T-cell (primary cell): ENCODE measurements around the gene BICD1. TPM values are rescaled to one million over a fixed set of nuclear protein-coding genes. Genes with fewer than 3 reads are reported as not detected.

Experiments
- ATAC-seq, 4 experiments: fragments of 200-7000 bp in 3 of 4; fragments of 150-1000 bp in 1 of 4; cut with Tn5 transposase; replicated peaks in 1 of 4; 1 replicate in 3 of 4; 2 replicates in 1 of 4; pipeline ENCODE4 v1.10.0; 2021; ENCODE audit warnings: moderate library complexity in 3 of 4, mild to moderate bottlenecking in 2 of 4, moderate number of reproducible peaks in 1 of 4
- CTCF ChIA-PET, 2 donors: fragments of 300-600 bp; sonication (Branson Sonifier 250); formaldehyde crosslinking; loops; one replicate each; lab custom pipeline; 2022; ENCODE audit warnings: antibody characterized with exemption in 2 of 2; lab: Charles Lee
- POLR2A ChIA-PET, 2 donors: fragments of 300-600 bp; sonication (Branson Sonifier 250); formaldehyde crosslinking; loops; one replicate each; lab custom pipeline; 2022; ENCODE audit warnings: antibody characterized with exemption in 2 of 2; lab: Charles Lee
- DNase-seq, 35 experiments: peaks; one replicate each; pipeline versions ENCODE4 v3.0.0 to v3.0.0-alpha.2; 2013 to 2023
- H3K27ac ChIP-seq: one replicate; pipeline ENCODE4 v1.5.1; 2013; ENCODE audit warnings: low read length
- H3K27me3 ChIP-seq, 2 experiments: replicated peaks in 1 of 2; 1 replicate in 1 of 2; 2 replicates in 1 of 2; pipeline versions ENCODE4 v1.6.1 to v1.7.0; 2013; ENCODE audit warnings: low read length in 1 of 2, mixed read lengths in 1 of 2; ENCODE audit not compliant: control insufficient read depth in 2 of 2, insufficient read depth in 2 of 2; ENCODE audit errors: extremely low read depth in 1 of 2
- H3K36me3 ChIP-seq, 2 donors: 1 replicate in 1 of 2; 2 replicates in 1 of 2; pipeline versions ENCODE4 v1.6.1 to v1.7.0; 2013; ENCODE audit warnings: low read length in 1 of 2; ENCODE audit not compliant: control insufficient read depth in 2 of 2, insufficient read depth in 1 of 2; ENCODE audit errors: extremely low read depth in 1 of 2
- H3K4me1 ChIP-seq, 2 experiments: 1 replicate in 1 of 2; 2 replicates in 1 of 2; pipeline versions ENCODE4 v1.6.1 to v1.7.0; 2013; ENCODE audit warnings: low read length in 2 of 2, mixed read lengths in 1 of 2; ENCODE audit not compliant: insufficient read depth in 2 of 2, control insufficient read depth in 1 of 2; ENCODE audit errors: extremely low read depth in 1 of 2
- H3K4me3 ChIP-seq, 2 donors: 1 replicate in 1 of 2; 2 replicates in 1 of 2; pipeline versions ENCODE4 v1.5.1 to v1.7.0; 2013; ENCODE audit warnings: mild to moderate bottlenecking in 2 of 2, low read length in 1 of 2, moderate library complexity in 1 of 2; ENCODE audit not compliant: control insufficient read depth in 1 of 2; ENCODE audit errors: extremely low read depth in 1 of 2
- H3K9me3 ChIP-seq: 2 replicates; pipeline ENCODE4 v1.7.0; 2013
- H3K27ac Mint-ChIP-seq, 2 donors: one replicate each; pipeline ENCODE4 v1.8.0; 2020 to 2021; ENCODE audit warnings: mild to moderate bottlenecking in 2 of 2, mixed read lengths in 2 of 2
- H3K27me3 Mint-ChIP-seq, 2 donors: one replicate each; pipeline ENCODE4 v1.8.0; 2021 to 2022; ENCODE audit warnings: mixed read lengths in 2 of 2
- H3K36me3 Mint-ChIP-seq: one replicate; pipeline ENCODE4 v1.8.0; 2021; ENCODE audit warnings: mixed read lengths
- H3K4me1 Mint-ChIP-seq, 3 donors: one replicate each; pipeline ENCODE4 v1.8.0; 2020 to 2022; ENCODE audit warnings: mixed read lengths in 3 of 3, mild to moderate bottlenecking in 1 of 3
- H3K4me3 Mint-ChIP-seq, 3 donors: one replicate each; pipeline ENCODE4 v1.8.0; 2020 to 2022; ENCODE audit warnings: mild to moderate bottlenecking in 3 of 3, mixed read lengths in 3 of 3, moderate library complexity in 3 of 3
- H3K9me3 Mint-ChIP-seq, 3 donors: one replicate each; pipeline ENCODE4 v1.8.0; 2020 to 2022; ENCODE audit warnings: mixed read lengths in 3 of 3
- WGBS: methylation state at CpG from one replicate; pipeline ENCODE4 v1.1.5; 2013; ENCODE audit warnings: missing lambda C conversion rate; ENCODE audit not compliant: insufficient coverage; 5-methylcytosine and 5-hydroxymethylcytosine counted together
- total RNA-seq, 35 experiments: library from RNA in 6 of 35; stranded (reverse) in 6 of 35; fragments of 120-200 nt in 1 of 35; gene quantifications; one replicate each; pipeline versions ENCODE4 v1.2.1 to v1.2.4 and lab custom pipeline; 2013 to 2026

The BICD1 gene
- total RNA-seq, 5 donors from 2014 or later (not counting 1 experiment from before 2014, with no cell fraction given) = 17.2 to 19.6 (median 19.1) TPM

- Histone ChIP-seq H3K9me3 (no peaks in the 10 kb centered on the region), H3K36me3 (no peaks in the 10 kb centered on the region), H3K4me3 (no peak overlapping the region), H3K27ac (no peak overlapping the region), H3K27me3 (no peaks in the 10 kb centered on the region), H3K4me1 (no peaks in the 10 kb centered on the region)
- H3K27me3 Mint-ChIP-seq = no peaks in the 10 kb centered on the region
- WGBS = 80% methylated on average over 1 of the region's 2 CpGs
- no peaks in the 10 kb centered on the region for H3K9me3 Mint-ChIP-seq
- ATAC-seq (no peak), DNase-seq (no peak)
- ChIA-PET CTCF (no interaction called here), POLR2A (no interaction called here)
- peaks cover 0 to 2% (median 0%) of the 10 kb centered on the region in 3 donors for H3K4me1 Mint-ChIP-seq
- H3K4me3 Mint-ChIP-seq = no peak overlapping the region
- peaks cover 14% of the 10 kb centered on the region for H3K36me3 Mint-ChIP-seq
- H3K27ac Mint-ChIP-seq = no peak overlapping the region
Observed at GRCh38 chr12:32249777-32250176, 143.1 kb downstream of the BICD1 start.

- no peak overlapping the region for H3K27ac Mint-ChIP-seq
- POLR2A ChIA-PET = interaction anchor here (0.5 to 0.6 kb wide), 3 partner anchors 43 to 967 kb away, joined by 3 to 9 read pairs (median 9); no protein-coding TSS in a partner anchor
- no peak overlapping the region for H3K27ac ChIP-seq
- no peaks in the 10 kb centered on the region for H3K36me3 ChIP-seq
- no peaks in the 10 kb centered on the region for H3K4me1 ChIP-seq
- peaks cover 3 to 4% (median 3%) of the 10 kb centered on the region in 3 donors for H3K4me1 Mint-ChIP-seq
- H3K9me3 ChIP-seq = no peaks in the 10 kb centered on the region
- no peaks in the 10 kb centered on the region for H3K9me3 Mint-ChIP-seq
- no peak overlapping the region for H3K4me3 ChIP-seq
- 89% methylated on average over 3 of the region's 13 CpGs for WGBS
- H3K36me3 Mint-ChIP-seq = peaks cover 20% of the 10 kb centered on the region
- no peak for ATAC-seq
- no peaks in the 10 kb centered on the region for H3K27me3 ChIP-seq
- no peaks in the 10 kb centered on the region for H3K27me3 Mint-ChIP-seq
- CTCF ChIA-PET = interaction anchor here (0.5 to 0.8 kb wide), 2 partner anchors 10 to 13 kb away, joined by 4 to 7 read pairs; no protein-coding TSS in a partner anchor
- no peak overlapping the region for H3K4me3 Mint-ChIP-seq
- DNase-seq = no peak
Observed at GRCh38 chr12:32252199-32253073, 145.8 kb downstream of the BICD1 start.

DNA sequence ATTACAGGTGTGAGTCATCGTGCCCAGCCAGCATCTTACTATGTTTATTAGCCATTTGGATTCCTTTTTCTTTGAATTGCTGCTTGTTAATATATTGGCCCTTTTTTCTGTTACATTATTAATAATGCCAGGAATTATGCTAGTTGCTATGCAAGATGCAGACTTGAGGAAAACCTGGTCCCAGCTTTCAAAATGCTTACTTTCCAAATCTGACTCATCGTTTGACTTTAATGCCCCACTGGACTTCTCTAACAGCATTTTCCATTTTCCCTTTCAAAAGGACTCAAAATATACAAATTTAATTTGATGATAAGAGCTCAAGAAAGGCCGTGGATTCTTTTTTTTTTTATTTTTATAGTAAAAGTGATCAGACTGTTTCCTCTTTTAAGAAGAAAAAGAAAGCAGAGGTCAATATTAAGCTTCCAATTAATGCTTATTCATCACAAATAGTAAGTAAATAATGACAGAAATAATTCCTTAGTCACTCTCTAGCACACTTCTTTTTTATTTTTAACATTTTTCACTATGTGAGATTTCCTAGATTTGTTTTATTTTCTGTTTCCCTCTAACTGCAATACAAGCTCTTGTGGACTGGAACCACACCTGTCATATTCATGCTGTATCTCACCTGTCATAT, 146.6 kb downstream of the BICD1 start:
- no peaks in the 10 kb centered on the region for H3K4me1 ChIP-seq
- WGBS = no CpG with 5 or more reads among the region's 3 CpGs
- H3K27ac ChIP-seq = no peak overlapping the region
- CTCF ChIA-PET = interaction anchor here in 1 of 2 donors (0.8 kb wide), 1 partner anchor 9 kb away, joined by 4 read pairs; no protein-coding TSS in a partner anchor
- H3K27me3 ChIP-seq = no peaks in the 10 kb centered on the region
- no peak for DNase-seq
- POLR2A ChIA-PET = interaction anchor here (0.5 to 0.6 kb wide), 3 partner anchors 42 to 968 kb away, joined by 3 to 9 read pairs (median 9); no protein-coding TSS in a partner anchor
- Mint-ChIP-seq H3K4me3 (no peak overlapping the region), H3K4me1 (peaks cover 3 to 5% (median 4%) of the 10 kb centered on the region in 3 donors), H3K9me3 (no peaks in the 10 kb centered on the region), H3K27ac (no peak overlapping the region), H3K36me3 (peaks cover 21% of the 10 kb centered on the region), H3K27me3 (no peaks in the 10 kb centered on the region)
- no peak overlapping the region for H3K4me3 ChIP-seq
- no peaks in the 10 kb centered on the region for H3K36me3 ChIP-seq
- no peak for ATAC-seq
- no peaks in the 10 kb centered on the region for H3K9me3 ChIP-seq

GRCh38 chr12:32254260-32254956, 147.8 kb downstream of the BICD1 start:
- ChIA-PET POLR2A (no interaction called here), CTCF (no interaction called here)
- Histone ChIP-seq H3K9me3 (no peaks in the 10 kb centered on the region), H3K36me3 (no peaks in the 10 kb centered on the region), H3K27ac (no peak overlapping the region), H3K4me1 (no peaks in the 10 kb centered on the region), H3K4me3 (no peak overlapping the region), H3K27me3 (no peaks in the 10 kb centered on the region)
- H3K4me1 Mint-ChIP-seq = peaks cover 5 to 6% (median 6%) of the 10 kb centered on the region in 3 donors
- H3K4me3 Mint-ChIP-seq = no peak overlapping the region
- H3K36me3 Mint-ChIP-seq = peaks cover 26% of the 10 kb centered on the region
- H3K27me3 Mint-ChIP-seq = no peaks in the 10 kb centered on the region
- no peaks in the 10 kb centered on the region for H3K9me3 Mint-ChIP-seq
- ATAC-seq = no peak
- no peak overlapping the region for H3K27ac Mint-ChIP-seq
- WGBS = 87% methylated on average over 3 of the region's 6 CpGs
- DNase-seq = no peak

GRCh38 chr12:32255588-32255987, 148.9 kb downstream of the BICD1 start:
- Mint-ChIP-seq H3K27me3 (no peaks in the 10 kb centered on the region), H3K9me3 (no peaks in the 10 kb centered on the region), H3K4me1 (peaks cover 5 to 10% (median 6%) of the 10 kb centered on the region in 3 donors), H3K27ac (no peak overlapping the region), H3K36me3 (peaks cover 32% of the 10 kb centered on the region), H3K4me3 (no peak overlapping the region)
- POLR2A ChIA-PET = no interaction called here
- DNase-seq (no peak), ATAC-seq (no peak)
- H3K9me3 ChIP-seq = no peaks in the 10 kb centered on the region
- 100% methylated on average over 1 of the region's 4 CpGs for WGBS
- CTCF ChIA-PET = no interaction called here
- H3K27me3 ChIP-seq = no peaks in the 10 kb centered on the region
- H3K27ac ChIP-seq = no peak overlapping the region
- no peaks in the 10 kb centered on the region for H3K36me3 ChIP-seq
- H3K4me1 ChIP-seq = no peaks in the 10 kb centered on the region
- H3K4me3 ChIP-seq = no peak overlapping the region
